G401 (cell line): ENCODE results near the gene CTNNA3. TPM values are rescaled to one million over a fixed set of nuclear protein-coding genes. Genes with fewer than 3 reads are reported as not detected.

Experiments used
- DNase-seq: peaks from one replicate; pipeline ENCODE4 v3.0.0-alpha.2; 2015; ENCODE audit warnings: low spot score
- in situ Hi-C: cut with HindIII; loops from 2 replicates; pipeline ENCODE4 v1.10.0; 2016; ENCODE audit warnings: low sequenced_read_pairs, mixed read lengths
- total RNA-seq: library from RNA; depleted of rRNA; stranded (reverse); fragments of >200 nt; shearing (Covaris generic); gene quantifications from 2 replicates; pipeline ENCODE4 v1.2.3, GENCODE V29; 2014

The CTNNA3 gene
- total RNA-seq, 1 experiment from 2014 or later: not detected

- no peak for DNase-seq
- in situ Hi-C loops: no loop called here
Observed at GRCh38 chr10:67095531-67095930, 600.5 kb downstream of the CTNNA3 start.

- peak; percentile 83 for DNase-seq
- in situ Hi-C loops: no loop called here
Observed at GRCh38 chr10:67088036-67088435, 608.0 kb downstream of the CTNNA3 start.

- in situ Hi-C loops: no loop called here
- DNase-seq: no peak
Observed at GRCh38 chr10:67087135-67087425, 608.9 kb downstream of the CTNNA3 start.

- DNase-seq: peak; percentile 10
- in situ Hi-C loops: no loop called here
Observed at GRCh38 chr10:67086327-67087134, 609.5 kb downstream of the CTNNA3 start.

GRCh38 chr10:67079126-67079525 is 616.9 kb downstream of the CTNNA3 start:
- in situ Hi-C loops: no loop called here
- peak; percentile 34 for DNase-seq

GRCh38 chr10:67077376-67077775 is 618.6 kb downstream of the CTNNA3 start:
- in situ Hi-C loops: no loop called here
- DNase-seq: no peak

- in situ Hi-C loops: no loop called here
- peak; percentile 16 for DNase-seq
Observed at GRCh38 chr10:67076144-67076543, 619.9 kb downstream of the CTNNA3 start.

- in situ Hi-C loops: no loop called here
- DNase-seq: peak; percentile 65
Observed at GRCh38 chr10:67075491-67075971, 620.5 kb downstream of the CTNNA3 start.

GRCh38 chr10:67072654-67073053 is 623.3 kb downstream of the CTNNA3 start:
- in situ Hi-C loops: no loop called here
- DNase-seq: no peak

- in situ Hi-C loops: no loop called here
Observed at GRCh38 chr10:67050415-67050814, 645.6 kb downstream of the CTNNA3 start.

GRCh38 chr10:67049988-67050387 is 646.0 kb downstream of the CTNNA3 start:
- in situ Hi-C loops: no loop called here

More at GRCh38 chr10:67050415-67050814, 645.6 kb downstream of the CTNNA3 start:
- no peak for DNase-seq

GRCh38 chr10:67046507-67046906 is 649.5 kb downstream of the CTNNA3 start:
- DNase-seq: no peak
- in situ Hi-C loops: no loop called here

More at GRCh38 chr10:67049988-67050387, 646.0 kb downstream of the CTNNA3 start:
- DNase-seq: no peak

- in situ Hi-C loops: no loop called here
- no peak for DNase-seq
Observed at GRCh38 chr10:67045404-67045803, 650.6 kb downstream of the CTNNA3 start.

- in situ Hi-C loops: no loop called here
- DNase-seq: no peak
Observed at GRCh38 chr10:67043041-67043440, 653.0 kb downstream of the CTNNA3 start.

- DNase-seq: no peak
- in situ Hi-C loops: no loop called here
Observed at GRCh38 chr10:67036808-67037207, 659.2 kb downstream of the CTNNA3 start.

GRCh38 chr10:67033878-67034277 is 662.1 kb downstream of the CTNNA3 start:
- no peak for DNase-seq
- in situ Hi-C loops: no loop called here

GRCh38 chr10:67022099-67022498 is 673.9 kb downstream of the CTNNA3 start:
- no peak for DNase-seq
- in situ Hi-C loops: no loop called here

- in situ Hi-C loops: no loop called here
Observed at GRCh38 chr10:67017218-67017617, 678.8 kb downstream of the CTNNA3 start.

GRCh38 chr10:67015225-67015624 is 680.8 kb downstream of the CTNNA3 start:
- no peak for DNase-seq
- in situ Hi-C loops: no loop called here

More at GRCh38 chr10:67017218-67017617, 678.8 kb downstream of the CTNNA3 start:
- DNase-seq: no peak

GRCh38 chr10:67011981-67012380 is 684.0 kb downstream of the CTNNA3 start:
- in situ Hi-C loops: no loop called here
- no peak for DNase-seq

- in situ Hi-C loops: no loop called here
- DNase-seq: no peak
Observed at GRCh38 chr10:67011480-67011879, 684.5 kb downstream of the CTNNA3 start.
